ENCODE measurements around the gene WDR55.
"Not testable (repeated sequence)": the region's sequence is repeated elsewhere in the genome, so short reads cannot be mapped to it uniquely, and the experiment has no call there.

WDR55 gene, protein sequence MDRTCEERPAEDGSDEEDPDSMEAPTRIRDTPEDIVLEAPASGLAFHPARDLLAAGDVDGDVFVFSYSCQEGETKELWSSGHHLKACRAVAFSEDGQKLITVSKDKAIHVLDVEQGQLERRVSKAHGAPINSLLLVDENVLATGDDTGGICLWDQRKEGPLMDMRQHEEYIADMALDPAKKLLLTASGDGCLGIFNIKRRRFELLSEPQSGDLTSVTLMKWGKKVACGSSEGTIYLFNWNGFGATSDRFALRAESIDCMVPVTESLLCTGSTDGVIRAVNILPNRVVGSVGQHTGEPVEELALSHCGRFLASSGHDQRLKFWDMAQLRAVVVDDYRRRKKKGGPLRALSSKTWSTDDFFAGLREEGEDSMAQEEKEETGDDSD

DNA sequence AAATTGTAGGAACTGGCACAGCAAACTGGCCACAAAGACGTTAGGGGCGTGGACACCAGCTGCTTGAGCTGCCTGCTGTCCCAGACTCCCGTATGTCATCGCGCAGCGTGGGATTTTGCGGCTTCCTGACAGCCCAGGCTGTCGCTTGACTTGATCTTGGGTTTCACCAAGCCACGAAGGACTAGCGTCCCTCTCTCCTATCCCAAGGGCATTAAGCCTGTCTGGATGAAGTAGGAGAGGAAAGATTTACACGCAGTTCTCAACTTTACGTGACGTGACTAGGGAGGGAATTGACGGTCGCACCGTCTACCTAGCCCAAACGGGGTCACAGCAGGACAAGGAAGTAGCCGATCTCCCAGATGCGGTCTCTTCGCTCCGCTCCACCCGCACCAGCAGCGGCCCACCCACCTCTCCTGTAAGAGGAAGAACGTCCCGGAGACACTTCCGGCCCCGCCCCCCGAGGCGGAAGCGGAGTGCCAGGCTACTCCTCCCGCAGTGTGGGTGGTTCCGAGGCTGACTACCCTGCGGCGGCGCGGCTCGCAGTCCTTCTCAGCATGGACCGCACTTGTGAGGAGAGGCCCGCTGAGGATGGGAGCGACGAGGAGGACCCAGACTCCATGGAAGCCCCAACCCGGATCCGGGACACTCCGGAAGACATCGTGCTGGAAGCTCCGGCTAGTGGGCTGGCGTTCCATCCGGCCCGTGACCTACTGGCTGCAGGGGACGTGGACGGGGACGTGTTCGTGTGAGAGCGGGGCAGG lies at the start of gene WDR55:
WDR55 (plus strand) TSS at position 546 of the 761 bp plus-strand sequence; CDS start at position 555, 9 bp downstream.
- DNase-seq (ENCODE audit: low read depth in 2 of 2): peak; percentile 94 to 96

DNA sequence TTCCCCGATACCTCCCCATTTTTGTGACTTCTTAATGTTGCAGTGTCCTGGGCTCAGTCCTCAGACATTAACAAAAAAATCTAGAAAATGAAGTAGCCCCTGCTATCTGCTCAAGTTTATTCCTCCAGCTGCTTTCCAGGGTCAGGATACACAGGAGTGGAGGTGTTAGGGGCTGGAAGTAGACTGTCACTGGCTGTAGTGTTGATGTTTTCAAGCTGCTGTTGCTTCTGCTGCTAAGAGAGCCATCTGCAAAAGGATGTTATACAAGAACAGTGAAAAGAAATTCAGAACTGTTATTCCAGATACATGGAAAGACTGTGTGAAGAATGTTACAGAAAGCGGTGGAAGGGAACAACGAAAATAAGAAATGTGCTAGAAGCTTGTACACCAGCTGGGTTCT lies 42.4 kb upstream of the WDR55 start:
- no peak for DNase-seq (ENCODE audit: low read depth in 2 of 2)

DNA sequence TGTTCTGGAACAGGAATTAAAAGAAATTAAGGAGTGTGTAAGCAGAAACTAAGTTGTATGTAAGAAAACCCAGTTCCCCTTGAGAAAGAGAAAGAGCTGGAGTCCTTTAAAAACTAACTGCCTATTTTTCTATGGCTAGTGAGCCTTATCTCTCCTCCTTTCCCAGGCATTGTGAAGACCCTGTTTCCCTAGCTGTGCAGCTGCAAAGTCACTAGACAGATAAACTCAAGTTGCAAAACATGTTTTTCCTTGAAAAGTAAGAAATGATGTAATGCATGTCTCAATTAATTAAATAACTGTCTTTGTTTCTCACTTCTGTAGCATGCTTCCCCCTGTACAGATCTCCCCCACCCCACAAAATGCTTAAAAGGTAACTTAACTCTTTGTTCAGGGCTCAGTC lies 41.6 kb upstream of the WDR55 start:
- not testable (repeated sequence) for DNase-seq (ENCODE audit: low read depth in 2 of 2)

DNA sequence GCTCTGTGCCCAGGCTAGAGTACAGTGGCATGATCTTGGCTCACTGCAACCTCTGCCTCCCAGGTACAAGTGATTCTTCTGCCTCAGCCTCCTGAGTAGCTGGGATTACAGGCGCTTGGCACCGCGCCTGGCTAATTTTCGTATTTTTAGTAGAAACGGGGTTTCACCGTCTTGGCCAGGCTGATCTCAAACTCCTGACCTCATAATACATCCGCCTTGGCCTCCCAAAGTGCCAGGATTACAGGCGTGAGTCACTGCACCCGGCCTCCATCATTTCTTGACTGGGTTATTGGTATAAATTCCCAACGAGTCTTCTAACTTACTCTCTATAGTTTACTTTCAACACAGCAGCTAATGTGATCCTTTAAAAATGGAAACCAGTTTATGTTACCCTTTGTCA lies 39.8 kb upstream of the WDR55 start:
- not testable (repeated sequence) for DNase-seq (ENCODE audit: low read depth in 2 of 2)

DNA sequence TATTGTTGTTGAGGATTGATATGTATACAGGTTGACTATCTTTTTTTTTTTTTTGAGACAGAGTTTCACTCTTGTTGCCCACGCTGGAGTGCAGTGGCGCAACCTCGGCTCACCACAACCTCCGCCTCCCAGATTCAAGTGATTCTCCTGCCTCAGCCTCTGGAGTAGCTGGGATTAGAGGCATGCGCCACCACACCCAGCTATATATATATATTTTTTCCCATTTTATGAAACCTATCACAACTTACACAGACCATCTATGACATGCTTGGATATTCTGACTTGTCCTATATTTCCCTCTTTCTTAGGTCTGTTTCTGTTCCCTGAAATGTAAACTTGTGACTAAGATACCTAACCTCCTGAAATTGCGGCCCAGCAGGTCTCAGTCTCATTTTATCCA lies 36.7 kb upstream of the WDR55 start:
- no peak for DNase-seq (ENCODE audit: low read depth in 2 of 2)

DNA sequence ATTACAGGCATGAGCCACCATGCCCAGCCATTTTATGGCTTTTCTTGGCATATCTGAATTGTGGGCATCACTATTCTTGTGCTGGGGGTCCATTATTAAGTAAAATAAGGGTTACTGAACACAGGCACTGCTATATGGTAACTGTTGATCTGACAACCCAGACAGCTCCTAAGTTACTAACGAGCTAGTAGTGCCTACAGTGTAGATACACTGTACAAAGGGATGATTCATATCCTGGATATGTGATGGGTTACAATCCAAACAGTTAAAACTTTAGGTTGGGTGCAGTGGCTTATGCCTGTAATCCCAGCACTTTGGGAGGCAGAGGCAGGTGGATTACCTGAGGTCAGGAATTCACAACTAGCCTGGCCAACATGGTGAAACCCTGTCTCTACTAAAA lies 36.0 kb upstream of the WDR55 start:
- no peak for DNase-seq (ENCODE audit: low read depth in 2 of 2)

DNA sequence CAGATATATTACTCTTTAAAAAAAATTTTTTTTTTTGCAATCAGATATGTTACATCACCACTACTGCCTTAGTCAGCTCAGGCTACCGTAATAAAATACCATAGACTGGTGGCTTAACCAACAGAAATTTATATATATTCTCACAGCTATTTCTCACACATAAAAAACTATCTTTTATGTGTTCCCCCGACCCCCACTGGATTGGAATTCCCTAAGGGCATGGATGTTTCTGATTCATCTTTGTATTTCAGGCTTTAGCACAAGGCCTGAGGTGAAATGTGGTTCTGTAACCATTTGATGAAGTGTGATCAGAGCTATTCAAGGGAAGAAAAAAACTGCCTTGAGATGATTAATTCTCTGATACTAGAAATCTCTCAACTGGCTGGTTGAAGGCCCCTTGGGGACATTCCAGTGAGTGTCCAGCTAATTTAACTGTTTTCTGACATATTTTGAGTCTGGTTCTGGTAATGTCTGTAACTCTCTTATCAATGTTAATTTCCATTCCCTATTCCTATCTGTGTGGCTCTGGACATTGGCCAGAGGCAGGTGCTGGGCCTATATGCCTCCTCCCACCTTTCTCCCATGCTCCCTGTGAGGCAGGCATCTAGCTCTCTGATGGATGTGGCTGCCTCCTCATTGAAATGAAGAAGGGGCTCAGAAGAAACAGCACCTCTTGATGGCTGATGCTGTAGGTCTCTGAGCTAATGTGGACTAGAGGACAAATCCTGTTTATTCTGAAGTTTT lies 34.2 kb upstream of the WDR55 start:
- no peak for DNase-seq (ENCODE audit: low read depth in 2 of 2)

DNA sequence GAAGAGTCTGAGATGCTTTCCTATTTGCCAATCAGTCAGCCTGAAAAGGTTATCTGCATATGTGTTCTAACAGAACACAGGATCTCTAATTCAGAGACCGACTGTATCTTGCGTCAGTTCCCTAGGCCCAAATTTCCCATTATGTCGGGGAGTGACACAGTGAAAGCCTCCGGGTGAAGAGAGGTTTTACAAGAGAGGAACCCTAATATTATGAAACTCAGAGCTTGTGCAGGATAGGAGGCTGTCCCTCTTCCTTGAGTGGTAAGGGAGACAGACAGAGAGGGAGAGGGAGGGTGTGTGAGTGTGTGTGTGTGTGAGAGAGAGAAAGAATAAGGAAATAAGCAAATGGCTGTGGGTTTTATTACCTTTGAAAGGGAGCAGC lies 33.7 kb upstream of the WDR55 start:
- DNase-seq (ENCODE audit: low read depth in 2 of 2): no peak

DNA sequence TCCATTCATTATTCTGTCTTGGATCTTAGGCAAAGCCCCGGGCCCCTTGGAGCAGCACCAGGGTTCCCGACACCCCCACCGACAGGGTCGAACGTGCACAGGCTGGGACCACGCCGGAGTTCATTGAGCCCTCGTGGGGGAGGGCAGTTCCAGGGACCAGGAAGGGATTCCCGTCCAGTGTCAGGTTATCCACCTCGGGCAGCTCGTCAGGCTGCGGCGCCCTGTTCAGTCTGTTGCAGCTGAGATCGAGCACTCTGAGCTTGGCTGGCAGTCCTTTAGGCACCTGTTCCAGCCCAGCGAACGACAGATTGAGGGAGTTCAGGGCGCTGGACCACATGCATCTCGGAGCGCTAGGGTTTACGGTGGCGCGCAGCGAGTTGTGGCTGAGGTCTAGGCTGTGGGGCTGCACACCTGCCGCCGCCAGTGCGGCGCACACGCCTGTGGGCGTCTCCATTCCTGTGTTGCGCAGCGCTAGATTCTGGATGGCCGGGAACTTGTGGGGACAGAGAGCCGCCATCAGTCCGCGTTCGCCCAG lies 32.8 kb upstream of the WDR55 start:
- DNase-seq (ENCODE audit: low read depth in 2 of 2): no peak

DNA sequence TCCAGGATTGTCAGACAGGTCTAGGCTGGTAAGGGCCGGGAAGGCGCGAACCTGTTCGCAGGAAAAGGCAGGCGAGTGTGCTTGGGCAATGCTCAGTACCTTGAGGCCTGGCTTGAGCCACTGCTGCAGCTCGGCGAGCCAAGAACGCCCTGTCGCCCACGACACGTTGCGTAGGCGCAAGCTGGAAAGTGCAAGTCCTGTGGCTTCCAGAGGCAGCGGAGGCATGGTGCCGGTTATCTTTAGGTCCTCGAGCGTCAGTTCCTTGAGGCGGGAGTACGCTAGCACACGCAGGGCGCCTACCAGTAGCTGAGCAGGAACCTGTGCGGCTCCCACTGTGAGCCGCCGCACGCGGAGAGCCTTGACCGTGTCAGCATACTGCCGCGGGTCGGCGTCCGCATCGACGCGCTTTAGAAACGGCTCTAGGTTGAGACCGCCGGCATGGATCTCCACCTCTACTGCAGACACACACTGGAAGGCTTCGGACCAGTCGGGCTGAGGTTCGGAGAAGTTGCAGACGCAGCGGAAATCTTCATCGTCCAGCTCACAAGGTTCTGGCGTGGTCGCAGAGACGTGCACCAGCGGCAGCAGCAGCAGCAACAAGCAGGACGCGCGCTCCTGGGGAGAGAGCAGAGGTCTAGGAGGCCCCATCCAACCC lies 32.2 kb upstream of the WDR55 start:
- peak; percentile 29 to 40 for DNase-seq (ENCODE audit: low read depth in 2 of 2)

DNA sequence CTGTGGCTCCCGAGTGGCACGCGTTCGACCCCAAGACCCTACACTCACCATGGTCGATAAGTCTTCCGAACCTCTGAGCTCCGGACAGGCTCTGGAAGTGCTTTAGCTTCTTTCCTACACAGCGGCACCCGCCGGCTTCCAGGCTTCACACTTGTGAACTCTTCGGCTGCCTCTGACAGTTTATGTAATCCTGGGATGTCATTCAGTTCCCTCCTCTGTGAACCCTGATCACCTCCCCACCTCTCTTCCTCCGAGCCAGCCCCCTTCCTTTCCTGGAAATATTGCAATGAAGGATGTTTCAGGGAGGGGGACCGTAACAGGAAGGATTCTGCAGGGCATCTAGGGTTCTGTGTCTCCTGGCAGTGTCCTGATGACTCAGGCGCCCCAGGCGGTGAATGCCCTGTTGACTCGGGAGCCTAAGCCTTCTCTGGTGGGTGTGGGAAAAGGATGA lies 31.7 kb upstream of the WDR55 start, which contains the start of gene CD14:
CD14 (minus strand) TSS at position 155 of the 451 bp plus-strand sequence; CDS start at position 51, 104 bp downstream.
- DNase-seq (ENCODE audit: low read depth in 2 of 2): no peak

DNA sequence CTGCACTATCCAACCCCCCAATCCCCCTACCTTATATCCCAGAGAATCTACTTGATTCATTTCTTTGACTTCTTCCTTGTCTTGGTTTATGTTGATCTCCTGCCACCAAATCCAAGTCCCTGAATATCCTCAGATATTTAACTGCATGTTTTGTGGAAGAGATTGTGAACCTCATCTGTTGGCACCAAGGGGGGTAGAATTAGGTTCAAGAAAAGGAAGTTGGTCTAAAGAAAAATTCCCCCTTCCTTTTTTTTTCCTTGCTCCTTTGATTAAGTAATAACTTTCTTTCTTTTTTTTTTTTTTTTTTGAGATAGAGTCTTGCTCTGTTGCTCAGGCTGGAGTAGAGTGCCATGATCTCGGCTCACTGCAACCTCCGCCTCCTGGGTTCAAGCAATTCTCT lies 31.2 kb upstream of the WDR55 start:
- DNase-seq (ENCODE audit: low read depth in 2 of 2): no peak

DNA sequence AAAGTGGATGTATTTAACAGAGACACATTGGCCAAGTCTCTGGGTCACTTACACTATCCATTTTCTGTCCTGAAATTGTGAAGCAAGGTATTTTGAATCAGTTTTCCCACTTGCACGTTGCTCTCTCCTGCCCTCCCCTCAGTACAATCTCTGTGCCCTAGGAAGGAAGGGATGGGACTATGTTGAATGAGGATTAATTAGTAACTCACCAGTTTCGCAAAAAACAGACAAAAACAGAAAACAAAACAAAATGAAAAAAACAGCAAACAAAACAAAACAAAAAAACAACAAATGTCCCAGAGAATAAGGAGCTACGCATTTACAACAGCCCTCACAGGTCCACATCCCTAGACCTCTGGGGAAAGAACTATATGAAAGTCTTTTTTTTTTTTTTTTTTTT lies 30.6 kb upstream of the WDR55 start:
- DNase-seq (ENCODE audit: low read depth in 2 of 2): no peak

DNA sequence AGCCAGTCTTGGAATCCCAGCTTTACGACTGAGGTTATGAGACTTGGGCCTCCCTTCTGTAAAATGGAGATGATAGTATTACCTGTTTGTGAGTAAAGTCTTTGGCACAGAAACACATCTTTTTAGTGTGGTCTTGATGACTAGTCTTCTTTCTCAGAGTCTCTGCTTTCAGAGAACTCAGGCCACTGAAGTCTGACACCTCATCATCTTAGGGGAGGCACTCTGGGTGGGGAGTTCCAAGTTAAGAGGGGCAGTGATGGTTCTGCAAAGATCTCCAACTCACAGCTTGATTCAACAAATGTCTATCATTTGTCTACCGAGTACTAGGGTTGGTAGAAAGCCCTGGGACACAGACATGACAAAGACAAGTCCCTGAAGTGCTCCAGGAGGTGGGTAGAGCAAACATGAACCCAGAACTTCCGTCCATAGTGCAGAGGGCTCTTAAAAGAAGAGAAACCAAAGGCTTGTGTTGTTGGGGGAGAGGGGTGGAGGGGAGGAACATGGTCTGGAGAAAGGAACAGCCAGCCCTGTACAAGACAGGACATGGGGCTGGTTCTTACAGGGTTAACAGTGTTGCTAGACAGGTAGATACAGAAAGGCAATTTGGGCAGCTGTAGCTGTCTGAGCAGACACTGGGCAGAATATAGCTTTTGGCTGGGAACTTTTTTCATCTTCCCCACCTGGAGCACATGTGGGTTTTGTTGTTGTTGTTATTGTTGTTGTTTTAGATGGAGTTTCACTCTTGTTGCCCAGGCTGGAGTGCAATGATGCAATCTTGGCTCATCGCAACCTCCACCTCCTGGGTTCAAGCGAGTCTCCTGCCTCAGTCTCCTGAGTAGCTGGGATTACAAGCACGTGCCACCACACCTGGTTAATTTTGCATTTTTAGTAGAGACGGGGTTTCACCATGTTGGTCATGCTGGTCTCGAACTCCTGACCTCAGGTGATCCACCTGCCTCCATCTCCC lies 29.1 kb upstream of the WDR55 start:
- no peak for DNase-seq (ENCODE audit: low read depth in 2 of 2)

DNA sequence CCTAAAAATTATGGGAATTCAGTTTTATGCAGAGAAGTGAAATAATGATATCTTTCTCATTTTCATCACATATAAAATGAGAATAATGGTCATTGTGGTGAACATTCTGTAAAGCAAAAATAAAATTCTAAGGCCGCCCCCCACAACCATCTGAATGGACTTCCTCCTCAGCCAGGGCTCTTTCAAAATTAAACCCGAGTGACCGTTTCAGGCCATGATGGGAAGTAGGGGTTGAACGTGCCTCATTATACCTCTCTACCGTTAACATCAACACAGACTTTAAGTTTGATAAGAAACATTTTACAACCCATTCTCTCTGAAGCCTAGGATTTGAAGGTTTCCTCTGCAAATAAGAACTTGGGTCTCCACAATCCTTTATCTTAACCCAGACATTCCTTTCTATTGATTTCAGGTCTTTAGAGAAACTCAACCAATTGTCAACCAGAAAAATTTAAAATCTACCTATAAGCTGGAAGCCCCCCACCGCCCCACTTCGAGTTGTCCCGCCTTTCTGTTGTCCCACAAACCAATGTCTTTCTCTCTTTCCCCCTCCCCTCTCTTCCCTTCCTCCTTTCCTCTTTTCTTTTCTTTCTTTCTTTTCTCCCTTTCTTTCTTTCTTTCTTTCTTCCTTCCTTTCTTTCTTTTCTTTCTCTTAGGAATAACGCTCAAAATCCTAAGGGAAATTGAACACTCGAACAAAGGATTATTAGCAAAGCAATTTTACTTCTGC lies 27.2 kb upstream of the WDR55 start:
- DNase-seq (ENCODE audit: low read depth in 2 of 2): no peak

DNA sequence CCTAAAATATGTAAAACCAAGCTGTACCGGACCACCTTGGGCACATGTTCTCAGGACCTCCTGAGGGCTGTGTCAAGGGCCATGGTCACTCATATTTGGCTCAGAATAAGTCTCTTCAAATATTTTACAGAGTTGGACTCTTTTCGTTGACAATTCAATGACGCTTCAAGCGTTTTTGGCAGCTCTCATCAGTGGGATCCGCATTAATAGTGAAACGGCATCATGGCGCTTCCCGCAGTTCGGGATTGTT lies 25.9 kb upstream of the WDR55 start:
- DNase-seq (ENCODE audit: low read depth in 2 of 2): not testable (repeated sequence)

DNA sequence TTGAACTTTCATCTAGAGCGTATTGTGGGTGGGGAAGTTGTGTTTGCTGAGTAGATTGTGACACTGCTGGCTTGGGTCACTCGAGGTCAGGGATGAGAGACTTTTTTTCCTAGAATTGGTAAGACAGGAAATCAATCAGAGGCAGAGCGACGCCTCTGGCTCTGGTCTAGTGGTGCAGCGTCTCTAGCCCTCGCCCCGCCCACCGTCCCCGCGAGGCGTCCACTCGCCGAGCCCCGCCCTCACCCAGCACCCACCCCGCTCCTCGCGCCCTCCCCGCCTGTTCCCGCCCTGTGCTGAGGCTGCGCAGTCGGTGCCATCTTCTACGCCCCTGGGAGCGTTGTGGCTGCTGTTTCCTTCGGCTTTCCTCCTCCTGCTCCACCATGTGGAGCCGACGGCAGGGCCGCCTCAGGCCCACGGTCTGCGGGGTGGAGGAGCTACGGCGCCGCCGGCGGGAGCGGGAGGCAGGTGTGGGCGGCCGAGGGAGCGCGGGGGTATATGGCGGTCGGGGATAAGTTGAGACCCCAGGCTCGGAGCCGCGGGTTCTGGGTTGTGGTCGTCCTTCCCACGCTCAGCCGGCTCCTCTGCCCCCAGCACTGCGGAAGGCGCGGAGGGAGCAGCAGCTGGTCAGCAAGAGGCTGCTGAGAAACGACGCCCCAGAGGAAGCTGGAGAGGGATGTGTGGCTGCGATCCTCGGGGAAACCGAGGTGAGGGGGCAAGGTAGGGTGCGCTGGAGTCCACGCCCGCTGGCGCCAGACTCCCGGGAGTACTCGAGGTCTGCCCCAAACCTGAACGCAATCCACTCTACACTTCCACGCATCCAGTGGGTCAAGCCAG lies 25.3 kb upstream of the WDR55 start, which contains the start of gene TMCO6:
TMCO6 (plus strand) TSS at position 304 of the 834 bp plus-strand sequence; CDS start at position 381, 77 bp downstream.
- DNase-seq (ENCODE audit: low read depth in 2 of 2): peak; percentile 96

DNA sequence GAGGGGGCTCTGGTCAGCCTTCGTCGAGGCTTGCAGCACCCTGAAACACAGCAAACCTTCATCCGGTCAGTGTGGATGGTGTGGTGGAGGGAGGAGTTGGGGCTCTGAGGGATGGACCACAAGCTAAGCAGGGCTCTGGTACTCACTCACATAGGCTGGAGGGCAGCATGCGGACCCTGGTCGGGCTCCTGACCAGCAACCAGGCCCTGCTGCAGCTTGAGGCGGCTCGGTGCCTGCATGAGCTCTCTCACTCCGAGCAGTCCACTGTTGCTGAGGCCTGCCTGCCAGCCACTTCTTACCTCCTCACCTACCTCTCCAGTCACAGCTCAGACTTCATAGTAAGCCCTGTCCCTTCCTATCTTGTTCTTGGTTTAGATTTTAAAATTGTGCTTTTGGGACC lies 23.0 kb upstream of the WDR55 start:
- no peak for DNase-seq (ENCODE audit: low read depth in 2 of 2)

DNA sequence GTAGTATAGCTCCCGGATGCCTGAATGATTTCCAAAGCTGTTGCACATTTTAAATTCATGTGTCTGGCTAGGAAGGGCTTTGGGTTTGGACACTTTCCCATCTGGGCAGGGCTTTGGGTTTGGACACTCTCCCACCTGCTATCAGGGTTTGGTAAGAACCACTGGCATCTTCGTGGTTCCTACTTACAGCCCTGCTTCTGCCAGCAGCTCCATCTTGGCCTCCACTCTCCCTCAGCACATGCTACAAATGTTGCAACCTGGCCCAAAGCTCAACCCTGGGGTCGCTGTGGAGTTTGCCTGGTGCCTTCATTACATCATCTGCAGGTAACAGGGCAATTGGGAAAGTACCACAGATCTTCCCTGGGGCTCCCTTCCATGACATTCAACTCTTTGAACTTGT lies 22.0 kb upstream of the WDR55 start:
- no peak for DNase-seq (ENCODE audit: low read depth in 2 of 2)
